Stimulated activated CD8-positive, alpha-beta memory T cell treated with anti-CD3 and anti-CD28 coated beads, Interleukin-4, amount 100 ng/mL, for 48 hours (primary cell): ENCODE data around the gene HLCS.
"Not testable (repeated sequence)": the region's sequence is repeated elsewhere in the genome, so short reads cannot be mapped to it uniquely, and the experiment has no call there.

Experiments used
- DNase-seq: peaks from one replicate; pipeline ENCODE4 v3.0.0-alpha.2; 2020

The HLCS gene

DNA sequence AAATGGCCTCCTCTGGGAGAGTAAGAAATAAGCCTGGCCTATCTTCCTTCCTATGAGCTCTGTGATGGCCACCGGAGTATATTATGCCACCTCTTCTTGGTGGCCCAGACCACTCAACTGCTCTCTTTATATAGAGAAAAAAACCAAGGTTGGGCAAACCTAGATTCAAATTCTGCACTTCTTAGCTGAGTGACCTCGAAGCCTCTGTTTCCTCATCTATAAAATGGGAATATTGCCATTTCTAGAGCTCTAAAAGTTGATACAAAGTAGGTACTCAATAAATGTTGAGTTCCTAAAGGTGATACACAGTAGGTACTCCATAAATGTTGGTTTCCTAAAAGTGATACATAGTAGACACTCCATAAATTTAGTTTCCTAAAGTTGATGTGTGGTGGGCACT, 120.7 kb downstream of the HLCS start:
- no peak for DNase-seq

DNA sequence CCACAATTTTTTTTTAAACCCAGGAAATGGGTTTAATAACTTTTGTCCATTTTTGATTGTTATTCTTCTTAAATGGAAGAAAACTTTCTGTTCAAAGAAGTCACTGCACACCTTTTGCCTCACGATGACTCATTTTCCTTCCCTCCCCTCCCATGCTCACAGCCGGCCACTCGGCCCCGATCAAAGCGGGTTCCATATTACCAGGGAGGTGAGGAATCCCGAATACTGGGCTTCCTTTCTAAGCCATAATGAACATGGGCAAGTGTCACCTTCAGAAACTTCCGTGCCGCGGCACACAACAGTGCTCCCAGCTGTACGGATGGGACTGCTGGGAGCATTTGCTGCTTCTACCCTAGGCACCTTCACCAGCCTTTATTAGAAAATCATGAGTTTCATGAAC, 121.4 kb downstream of the HLCS start:
- no peak for DNase-seq

DNA sequence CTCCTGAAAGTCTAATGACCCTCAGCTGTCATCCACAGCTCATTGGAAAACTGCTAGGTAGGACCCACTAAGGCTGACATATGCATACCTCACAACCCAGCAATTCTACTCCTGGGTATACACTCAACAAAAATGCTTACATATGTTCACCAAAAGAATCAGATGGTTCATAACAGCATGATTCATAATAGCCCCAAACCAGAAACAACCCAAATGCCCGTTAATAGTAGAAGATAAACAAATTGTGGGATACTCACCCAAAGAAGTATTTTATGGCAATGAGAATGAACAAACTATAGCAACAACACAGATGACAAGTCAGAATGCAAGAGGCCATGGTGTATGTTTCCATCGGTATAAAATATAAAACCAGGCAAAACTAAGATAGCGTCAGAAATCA, 124.6 kb downstream of the HLCS start:
- no peak for DNase-seq

DNA sequence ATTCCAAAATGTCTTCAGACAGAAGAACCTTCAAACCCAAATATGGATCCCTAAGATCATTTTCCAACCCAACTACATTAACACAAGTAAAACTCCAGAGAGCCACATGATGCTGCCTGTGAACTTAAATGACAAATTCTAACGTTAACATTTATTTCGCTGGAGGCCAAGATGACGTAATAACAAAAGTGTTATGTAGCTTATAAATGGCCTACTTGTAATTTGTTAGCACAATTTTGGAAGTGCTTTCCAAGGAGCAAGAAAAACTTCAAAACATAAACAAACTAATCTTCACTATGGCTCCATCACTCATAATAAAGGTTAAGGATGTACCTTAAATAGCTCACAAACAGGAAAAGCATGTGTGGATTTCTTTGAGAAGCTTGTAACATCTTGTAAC, 126.7 kb downstream of the HLCS start:
- no peak for DNase-seq

DNA sequence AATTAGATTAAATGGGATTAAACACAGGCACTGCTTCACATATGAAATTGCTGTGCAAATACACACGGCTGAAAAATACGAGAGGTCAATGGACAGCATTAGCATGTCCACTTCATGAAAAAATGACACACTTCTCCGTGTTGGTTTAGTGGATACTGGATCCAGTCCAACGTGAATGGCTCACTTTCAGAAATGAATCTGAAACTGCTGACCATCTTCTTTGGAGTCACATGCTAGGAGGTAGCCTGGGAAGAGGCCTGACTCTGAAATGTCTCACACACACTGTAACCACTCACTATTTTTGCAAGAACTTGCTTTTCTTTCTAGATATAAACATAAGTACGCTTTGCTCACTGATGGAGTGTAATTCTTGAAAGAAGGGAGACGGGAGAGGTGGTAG, 127.3 kb downstream of the HLCS start:
- DNase-seq = no peak

DNA sequence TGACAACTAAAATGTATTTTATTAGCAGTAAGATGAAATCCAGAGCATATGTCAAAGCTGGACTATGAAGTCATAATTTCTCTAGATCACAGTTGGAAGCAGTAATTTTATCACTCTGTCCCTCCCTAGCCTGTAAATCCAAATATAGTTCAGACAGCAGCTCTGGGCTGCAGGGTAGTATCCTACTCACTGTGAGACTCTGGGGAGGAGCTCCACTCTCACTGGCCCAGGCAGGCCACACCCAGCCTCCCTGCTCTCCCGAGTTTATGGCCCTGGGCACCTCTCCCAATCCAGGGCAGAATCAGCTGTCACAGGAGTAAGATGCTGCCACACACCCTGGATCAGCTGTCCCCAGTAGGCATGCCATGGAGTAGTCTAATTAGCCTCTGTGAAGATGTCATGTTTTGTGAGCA, 131.1 kb downstream of the HLCS start:
- DNase-seq = no peak

DNA sequence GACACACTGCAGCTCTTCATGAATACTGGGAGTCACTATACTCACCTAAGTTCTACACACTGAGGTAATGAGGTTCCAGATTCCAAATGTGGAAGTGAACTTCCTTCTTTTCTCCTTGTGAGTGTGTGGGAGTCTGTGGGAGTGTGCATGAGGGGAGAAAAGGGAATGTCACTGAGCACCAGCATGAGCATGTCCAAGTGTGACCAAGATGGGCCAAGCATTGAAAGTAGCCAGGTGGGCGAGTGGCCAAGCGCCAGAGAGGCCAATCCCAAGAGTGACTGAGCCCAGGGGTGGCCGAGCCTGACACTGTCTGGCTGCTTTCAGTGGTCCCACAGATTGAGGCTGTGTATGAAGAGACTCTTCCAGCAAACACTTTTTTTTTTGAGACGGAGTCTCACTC, 132.3 kb downstream of the HLCS start:
- DNase-seq = no peak

DNA sequence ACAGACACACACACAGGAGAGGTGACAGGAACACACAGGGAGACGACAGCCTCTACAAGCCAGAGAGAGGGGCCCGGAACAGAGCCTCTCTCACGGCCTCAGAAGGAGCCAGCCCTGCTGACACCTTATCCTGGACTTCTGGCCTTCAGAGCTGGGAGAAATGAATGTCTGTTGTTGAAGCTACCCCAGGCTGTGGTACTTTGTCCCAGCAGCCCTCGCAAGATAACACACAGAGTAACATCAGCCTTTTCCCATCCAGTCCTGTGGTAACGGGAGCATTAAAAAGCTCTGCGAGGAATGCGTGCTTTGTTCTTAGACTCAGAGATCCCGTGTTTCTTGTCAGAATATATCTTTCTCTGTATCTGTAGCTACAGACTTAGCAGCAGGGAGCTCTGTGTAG, 136.4 kb downstream of the HLCS start:
- no peak for DNase-seq

DNA sequence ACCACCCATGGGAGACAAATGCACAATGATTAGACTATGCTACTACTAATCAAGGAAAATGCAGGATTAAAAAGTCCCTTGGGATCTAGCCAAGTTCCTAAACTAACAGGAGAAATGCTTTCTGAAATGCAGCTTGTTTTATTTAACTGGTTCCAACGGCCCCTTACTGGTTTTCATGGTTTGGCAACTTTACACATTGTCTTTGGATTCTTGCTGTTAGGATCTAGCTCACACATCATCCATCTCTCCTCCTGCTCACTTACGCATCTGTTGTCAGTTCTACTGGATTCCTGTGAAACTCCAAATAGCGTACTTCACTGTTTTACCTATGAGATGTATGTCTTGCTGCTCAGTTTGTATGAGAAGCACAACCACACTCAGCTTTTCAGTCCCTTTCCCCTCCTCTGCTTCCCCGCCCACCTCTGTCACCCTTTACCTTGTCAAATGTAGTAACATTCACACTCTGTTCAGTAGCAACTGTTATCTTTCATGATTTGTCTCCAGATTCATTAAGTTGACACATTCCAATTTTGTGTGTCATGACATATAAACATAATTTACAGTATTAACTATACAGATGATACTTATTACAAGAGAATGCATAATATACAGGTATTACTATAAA, 137.5 kb downstream of the HLCS start:
- no peak for DNase-seq

DNA sequence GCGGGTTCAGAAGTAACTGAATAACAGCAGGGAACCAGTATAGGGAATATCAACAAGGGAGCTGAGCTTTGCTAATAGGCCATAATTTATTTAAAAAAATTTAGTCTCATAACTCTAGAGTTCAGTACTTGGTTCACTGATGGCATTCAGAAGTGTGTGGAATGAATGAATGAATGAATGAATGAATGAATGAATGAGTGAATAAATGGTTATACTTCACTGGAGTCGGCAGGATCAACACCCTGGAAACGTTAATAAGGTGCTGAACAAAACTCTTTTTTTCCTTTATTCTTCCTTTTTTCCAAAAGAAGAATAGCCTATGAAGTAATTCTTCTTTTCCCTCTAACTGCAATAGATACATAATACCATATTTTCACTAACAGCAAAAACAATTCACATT, 138.3 kb downstream of the HLCS start:
- DNase-seq = no peak

DNA sequence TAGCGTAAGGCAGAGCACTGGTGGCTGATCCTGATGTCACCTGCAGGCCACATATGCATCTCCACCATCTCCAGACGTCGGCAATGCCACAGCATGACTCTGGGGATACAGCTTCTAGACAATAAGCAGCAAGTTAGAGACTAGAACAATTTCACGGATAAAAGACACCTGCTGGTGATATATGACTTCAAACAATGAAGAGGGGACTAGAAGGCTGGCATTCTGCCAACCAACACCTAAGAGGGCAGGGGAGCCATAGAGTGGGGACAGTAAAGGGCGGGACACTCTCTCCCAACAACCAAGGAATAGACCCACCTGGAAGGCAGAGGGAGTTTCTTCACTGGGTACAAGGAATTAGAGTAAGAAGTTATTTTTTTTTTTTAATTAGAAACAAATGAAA, 140.8 kb downstream of the HLCS start:
- no peak for DNase-seq

DNA sequence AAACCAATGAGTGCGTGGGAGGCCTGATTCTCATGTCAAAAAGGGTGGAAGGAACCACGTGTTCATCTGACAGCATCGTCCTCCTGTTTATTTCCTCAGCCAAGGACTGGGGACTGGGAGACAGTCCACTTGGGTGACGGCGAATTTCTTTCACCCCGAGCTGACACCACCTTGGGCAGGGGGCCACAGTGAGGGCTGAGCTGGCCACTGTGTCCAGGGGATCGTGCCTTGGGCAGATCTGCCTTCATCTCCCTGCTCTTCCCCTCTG, 145.5 kb downstream of the HLCS start:
- DNase-seq = no peak

DNA sequence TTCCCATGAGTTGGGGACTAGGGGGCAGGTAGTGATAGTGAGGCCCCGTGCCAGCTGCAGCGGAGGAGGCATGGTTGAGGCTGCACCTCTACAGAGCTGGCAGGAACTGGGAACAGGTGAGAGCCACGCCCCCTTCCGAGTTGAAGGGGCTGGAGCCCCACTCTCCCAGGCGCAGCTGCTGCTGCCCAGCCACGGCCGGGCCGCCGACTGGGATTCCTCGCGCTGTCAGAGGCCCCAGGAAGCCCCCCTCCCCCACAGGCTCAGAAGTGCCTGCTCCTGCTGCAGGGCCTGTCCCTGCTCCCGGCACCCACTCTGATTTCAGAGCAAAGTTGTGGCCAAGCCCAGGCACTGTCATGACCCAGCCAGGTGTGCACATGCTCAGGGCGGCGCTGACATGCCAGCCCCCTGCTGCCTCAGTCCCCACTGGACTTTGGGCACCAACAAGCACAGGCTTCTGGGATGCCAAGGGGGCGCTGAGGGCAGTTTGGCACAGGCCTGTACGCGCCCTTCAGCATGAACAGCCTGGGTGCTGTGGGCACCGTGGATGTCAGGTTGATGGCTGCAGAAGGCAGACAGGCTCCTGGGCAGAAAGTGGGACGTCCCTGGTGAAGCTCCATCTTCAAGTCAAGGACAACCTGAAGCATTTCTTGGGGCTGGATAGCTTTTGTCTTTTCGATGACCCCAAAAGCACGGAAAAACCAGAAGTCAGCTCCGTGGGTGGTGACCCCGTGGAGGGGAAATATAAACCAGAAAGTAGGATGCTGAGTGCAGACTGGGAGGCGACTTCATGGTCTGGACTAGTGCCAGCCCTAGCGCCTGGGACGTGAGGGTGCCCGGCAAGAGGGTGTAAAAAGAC, 146.1 kb downstream of the HLCS start:
- DNase-seq = no peak

DNA sequence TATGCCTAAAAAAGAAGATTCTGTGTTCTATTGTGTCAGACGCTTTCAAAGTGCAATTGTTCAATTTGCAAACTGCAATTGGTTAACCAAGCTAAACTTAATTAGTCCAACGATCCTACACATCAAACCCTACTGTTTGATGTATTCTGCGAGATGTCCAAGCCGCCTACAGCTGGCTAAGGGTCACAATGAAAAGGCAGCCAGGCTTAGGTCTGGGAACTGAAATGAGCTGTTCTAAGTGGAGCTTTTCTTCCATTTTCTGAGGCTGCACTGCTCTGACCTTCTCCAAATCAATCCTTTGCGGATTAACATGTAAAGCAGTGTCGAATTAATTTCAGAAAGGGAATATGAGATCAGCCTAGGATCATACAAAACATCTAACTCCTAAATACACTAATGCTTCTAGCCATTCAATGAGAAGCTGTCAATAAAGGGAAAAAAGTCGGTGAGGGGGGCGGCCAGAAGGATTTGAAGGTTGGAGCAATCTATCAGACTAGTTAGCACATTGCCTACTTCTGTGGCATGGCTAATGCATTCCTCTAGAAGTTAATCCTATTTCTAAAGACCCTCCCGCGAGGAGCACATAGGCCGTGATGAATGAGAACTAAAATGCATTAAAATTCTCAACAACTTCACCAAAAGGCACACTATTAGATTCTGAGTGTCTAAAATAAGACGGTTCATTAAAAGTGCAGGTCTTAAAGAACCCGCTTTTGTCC, 148.6 kb downstream of the HLCS start:
- DNase-seq = no peak

DNA sequence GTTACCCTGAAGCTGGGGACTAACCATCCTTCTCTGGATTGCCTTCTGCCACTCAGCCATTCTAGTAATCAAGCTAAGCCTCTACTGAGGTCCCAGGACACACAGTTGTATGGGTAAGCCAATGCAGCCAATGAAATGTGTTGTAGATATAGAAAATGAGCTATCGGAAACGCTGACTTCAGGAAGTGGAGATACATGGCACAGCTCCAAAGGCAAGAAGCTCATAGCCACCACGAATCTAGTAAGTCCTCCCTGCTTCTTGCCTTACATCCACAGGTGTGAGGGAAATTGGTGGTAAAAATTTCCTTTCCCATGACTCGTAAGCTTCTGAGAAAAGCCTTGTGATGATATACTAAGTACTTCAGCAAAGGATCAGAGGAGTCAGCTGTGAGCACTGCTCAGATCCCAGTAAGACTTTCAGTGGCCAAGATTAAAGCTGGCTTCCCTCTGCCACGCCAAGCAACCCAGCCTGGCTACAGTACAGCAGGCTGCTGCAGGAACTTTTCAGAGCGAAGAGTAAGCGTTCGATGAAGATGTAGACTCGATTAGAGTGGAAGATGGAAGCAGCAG, 149.8 kb downstream of the HLCS start:
- DNase-seq = no peak

DNA sequence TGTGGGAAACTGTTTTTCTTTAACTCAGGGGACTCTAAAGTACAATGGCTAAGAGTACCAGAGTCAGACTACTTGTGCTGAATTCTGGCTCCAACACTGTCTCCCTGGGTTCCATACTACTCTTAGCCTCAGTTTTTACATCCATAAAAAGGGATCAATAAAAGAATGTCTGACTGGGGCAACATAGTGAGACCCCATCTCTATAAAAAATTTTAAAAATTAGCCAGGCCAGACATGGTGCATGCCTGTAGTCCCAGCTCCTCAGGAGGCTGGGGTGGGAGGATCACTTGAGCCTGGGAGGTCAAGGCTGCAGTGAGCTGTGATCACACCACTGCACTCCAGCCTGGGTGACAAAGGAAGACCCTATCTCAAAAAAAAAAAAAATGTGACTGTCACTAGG, 150.4 kb downstream of the HLCS start:
- not testable (repeated sequence) for DNase-seq

DNA sequence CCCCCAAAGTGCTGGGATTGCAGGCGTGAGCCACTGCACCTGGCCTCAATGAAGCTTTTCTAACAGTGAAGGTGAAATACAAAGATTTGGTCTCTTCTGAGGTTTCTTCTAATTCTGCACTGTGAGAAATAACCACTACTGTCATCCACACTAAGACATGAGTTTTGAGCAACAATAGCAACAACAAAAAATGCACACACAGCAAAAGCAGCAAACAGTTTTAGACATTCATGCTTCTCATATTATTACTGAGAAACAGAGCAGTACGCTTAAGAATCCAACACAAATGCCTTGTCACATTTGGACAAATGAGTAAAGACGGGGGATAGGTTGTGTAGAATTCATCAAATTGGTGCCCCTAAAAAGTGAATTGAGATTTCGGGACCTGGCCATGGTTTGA, 151.2 kb downstream of the HLCS start:
- no peak for DNase-seq

DNA sequence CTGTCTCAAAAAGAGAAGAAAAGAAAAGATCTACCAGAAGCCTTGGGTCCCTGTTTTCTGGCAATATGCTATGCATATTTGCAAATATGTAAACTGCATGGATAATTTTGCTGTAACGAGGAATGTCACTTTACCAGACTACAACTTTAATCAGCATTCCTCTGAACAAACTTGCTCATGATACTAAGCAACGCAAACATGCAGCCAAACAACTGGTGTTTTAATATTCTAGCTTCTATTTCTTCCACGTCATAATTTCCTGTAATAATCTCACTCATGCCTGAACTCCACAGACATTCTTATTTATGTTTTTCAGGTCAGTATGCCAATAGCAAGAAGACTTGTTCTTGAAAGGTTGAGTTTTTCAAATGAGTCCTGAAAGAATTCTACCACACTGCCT, 153.4 kb downstream of the HLCS start:
- DNase-seq = no peak

DNA sequence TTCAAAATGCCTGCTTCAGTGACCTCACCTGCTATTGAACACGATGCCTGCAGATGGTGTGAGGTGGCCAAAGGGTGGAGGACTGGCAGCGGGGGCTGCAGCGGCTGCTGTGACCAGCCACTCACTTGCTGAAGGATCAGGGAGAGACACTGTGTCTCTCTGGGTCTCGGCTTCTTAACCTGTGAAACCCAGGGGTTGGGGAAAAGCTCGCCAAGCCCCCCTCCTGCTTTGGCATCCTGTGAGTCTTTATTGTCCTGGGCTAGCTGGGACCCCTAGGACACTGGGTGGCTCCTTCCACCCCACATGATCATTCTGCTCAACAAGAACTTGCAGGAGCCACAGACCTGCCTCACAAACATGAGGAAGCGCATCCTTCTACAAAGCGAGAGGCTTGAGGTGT, 154.7 kb downstream of the HLCS start:
- DNase-seq = no peak

DNA sequence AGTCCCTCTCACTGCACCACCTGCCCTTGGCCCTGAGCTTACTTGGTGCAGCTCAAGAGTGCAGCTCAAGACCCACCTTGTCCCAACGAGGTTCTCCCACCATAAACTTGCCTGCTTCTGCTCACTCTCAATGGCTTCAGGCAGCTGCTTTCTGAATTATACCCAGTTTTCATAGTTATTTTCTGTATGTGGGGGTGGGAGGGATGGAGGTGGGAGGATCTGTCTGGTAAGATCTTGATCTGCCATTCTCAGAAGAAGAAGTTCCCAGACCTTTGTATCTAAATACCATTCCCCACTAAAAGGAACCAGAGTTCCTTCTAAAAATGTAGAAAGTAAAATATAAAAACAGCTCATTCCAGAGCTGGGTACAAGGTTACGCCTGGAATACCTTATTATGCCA, 156.0 kb downstream of the HLCS start:
- DNase-seq = no peak

DNA sequence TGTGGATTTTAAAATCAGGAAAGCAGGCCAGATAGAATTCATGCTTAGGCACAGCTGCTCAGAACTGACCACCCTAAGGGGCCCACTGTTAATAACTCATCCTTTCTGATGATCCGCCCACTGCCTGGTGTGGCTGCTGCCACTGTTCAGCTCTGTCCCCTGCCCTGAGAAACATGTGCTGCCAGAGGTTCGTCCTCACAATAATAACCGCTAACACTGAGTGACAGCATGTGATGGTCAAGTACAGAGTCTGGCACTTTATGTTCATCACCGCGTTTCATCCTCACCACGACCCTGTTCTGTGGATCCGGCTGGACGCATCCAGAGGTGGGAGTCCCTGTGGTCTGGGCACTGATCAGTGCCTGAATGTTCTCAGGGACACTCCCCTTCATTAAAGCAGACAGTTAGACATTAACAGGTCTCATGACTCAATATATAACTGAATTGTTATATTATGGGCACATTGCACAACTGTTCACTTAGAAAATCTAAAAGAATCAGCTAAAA, 159.0 kb downstream of the HLCS start:
- no peak for DNase-seq

DNA sequence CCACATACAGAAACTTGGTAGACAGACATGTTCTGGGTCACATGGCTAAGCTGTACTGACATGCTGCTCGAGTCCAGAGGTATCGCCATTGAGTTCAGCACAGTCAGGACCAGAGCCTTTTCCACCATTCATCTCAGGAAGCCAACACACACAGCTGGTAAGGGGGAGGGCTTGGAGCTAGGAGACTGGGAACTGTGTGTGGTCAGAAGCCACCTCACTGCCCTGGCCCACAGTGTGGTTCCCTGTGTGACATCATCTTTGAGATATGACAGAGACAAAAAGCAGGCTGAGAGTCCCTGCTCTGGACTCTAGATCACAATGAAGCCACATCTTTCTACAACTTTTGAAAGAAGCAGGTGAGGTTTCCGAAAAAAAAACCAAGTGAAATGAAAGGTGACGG, 160.4 kb downstream of the HLCS start:
- DNase-seq = no peak

DNA sequence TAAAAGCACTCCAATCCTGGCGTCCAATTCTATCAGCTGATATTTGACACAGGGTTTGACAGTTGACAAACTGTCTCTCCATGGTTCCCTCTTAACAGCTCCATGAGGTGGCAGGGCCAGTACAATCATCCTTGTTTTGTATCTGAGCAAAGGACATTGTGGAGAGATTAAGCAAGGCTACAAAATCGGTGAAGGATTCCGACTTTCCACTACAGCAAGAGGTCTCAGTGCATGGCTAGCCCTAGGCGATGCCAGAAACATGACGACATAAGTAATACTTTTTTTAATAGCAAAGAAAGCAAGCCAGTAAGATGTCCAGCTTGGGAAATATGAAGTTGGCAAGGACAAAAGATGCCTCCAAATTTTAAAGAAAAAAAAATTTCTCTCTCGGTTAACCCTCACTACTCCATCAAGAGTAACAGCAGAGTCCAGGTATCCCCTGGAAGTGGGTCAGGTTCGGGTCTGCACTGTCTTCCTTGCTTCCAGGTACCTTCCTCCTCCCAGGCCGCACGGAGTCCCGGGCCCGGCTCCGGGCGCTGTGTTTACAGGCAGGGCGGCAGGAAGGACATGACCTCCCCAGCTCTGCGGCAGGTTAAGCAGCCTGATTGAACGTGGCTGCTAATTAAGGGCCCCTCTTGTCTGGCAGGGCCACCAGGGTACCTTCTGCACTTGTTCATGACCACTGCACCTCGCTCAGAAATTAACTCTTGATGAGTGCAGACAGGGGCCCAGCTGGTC, 161.4 kb downstream of the HLCS start:
- DNase-seq = no peak
